Panc1 (cell line): Measurements from ENCODE around the gene PJA2. TPM values are rescaled to one million over a fixed set of nuclear protein-coding genes. Genes with fewer than 3 reads are reported as not detected.

Experiments
- ATAC-seq: fragments of 200-7000 bp; cut with Tn5 transposase; 2 replicates; pipeline ENCODE4 v1.9.1; 2020; ENCODE audit warnings: mild to moderate bottlenecking, moderate library complexity
- BruUV-seq: library from RNA; stranded (reverse); fragments of 400-500 nt; replicated peaks from 2 replicates; lab custom pipeline; 2021; lab: Mats Ljungman, UMichigan
- CTCF ChIA-PET: fragments of 300-600 bp; sonication (Branson Sonifier 250); formaldehyde crosslinking; loops from one replicate; lab custom pipeline; 2022; ENCODE audit warnings: antibody characterized with exemption; lab: Charles Lee
- POLR2A ChIA-PET: fragments of 300-600 bp; sonication (Branson Sonifier 250); formaldehyde crosslinking; loops from one replicate; lab custom pipeline; 2022; ENCODE audit warnings: antibody characterized with exemption; lab: Charles Lee
- DNase-seq: peaks from one replicate; pipeline ENCODE4 v3.0.0-alpha.2; 2010; ENCODE audit warnings: low read depth, low spot score
- H3K27ac ChIP-seq: 2 replicates; pipeline ENCODE4 v1.5.1; 2011; ENCODE audit warnings: mild to moderate bottlenecking, low read length, inconsistent platforms
- H3K27me3 ChIP-seq: fragments of 200-500 bp; sonication (Bioruptor generic); 2 replicates; pipeline ENCODE4 v1.6.0; 2014; ENCODE audit warnings: low read length, inconsistent platforms; ENCODE audit not compliant: control insufficient read depth, insufficient read depth
- H3K36me3 ChIP-seq: fragments of 200-500 bp; sonication (Bioruptor generic); 2 replicates; pipeline ENCODE4 v1.5.1; 2014; ENCODE audit warnings: inconsistent platforms, mild to moderate bottlenecking, low read length, moderate library complexity; ENCODE audit not compliant: control insufficient read depth, insufficient read depth
- H3K4me1 ChIP-seq: 2 replicates; pipeline ENCODE4 v1.5.1; 2011; ENCODE audit warnings: inconsistent platforms, mild to moderate bottlenecking, low read length, moderate library complexity; ENCODE audit not compliant: control insufficient read depth, insufficient read depth
- H3K4me3 ChIP-seq, 2 experiments: 2 replicates each; pipeline ENCODE4 v1.5.1; 2011 to 2012; ENCODE audit warnings: low read depth in 2 of 2, low read length in 2 of 2, mild to moderate bottlenecking in 2 of 2, inconsistent platforms in 1 of 2, moderate library complexity in 1 of 2
- H3K9me3 ChIP-seq: fragments of 200-500 bp; sonication (Bioruptor generic); 2 replicates; pipeline ENCODE4 v1.5.1; 2014; ENCODE audit warnings: low read depth, mild to moderate bottlenecking, inconsistent platforms, low read length, moderate library complexity; ENCODE audit not compliant: control insufficient read depth, insufficient read depth
- POLR2AphosphoS5 ChIP-seq: IDR thresholded peaks from 2 replicates; pipeline ENCODE4 v1.6.1; 2012; ENCODE audit warnings: mild to moderate bottlenecking, low read depth, low read length, moderate library complexity
- SIN3A ChIP-seq: IDR thresholded peaks from 2 replicates; pipeline ENCODE4 v1.6.1; 2012; ENCODE audit warnings: low read depth, mild to moderate bottlenecking, low read length, moderate library complexity, borderline replicate concordance; ENCODE audit not compliant: insufficient read depth
- TCF7L2 ChIP-seq: IDR thresholded peaks from 2 replicates; pipeline ENCODE4 v1.6.1; 2011; ENCODE audit warnings: mild to moderate bottlenecking, low read depth, low read length, inconsistent platforms
- in situ Hi-C: cut with HindIII; loops from 2 replicates; pipeline ENCODE4 v1.10.0; 2016; ENCODE audit warnings: low sequenced_read_pairs, low pct_unique_long_range_greater_than_20kb
- intact Hi-C: fragments of 100-400 bp; cut with micrococcal nuclease; formaldehyde crosslinking; loops from one replicate; pipeline ENCODE4 v1.10.0; 2022; ENCODE audit not compliant: unreplicated experiment
- total RNA-seq: library from RNA; stranded (reverse); gene quantifications from one replicate; pipeline ENCODE4 v1.2.1, GENCODE V29; 2021; ENCODE audit not compliant: unreplicated experiment
- TF ChIP-seq, protein P1 (sequence below): fragments of 450-650 bp; IDR thresholded peaks from 2 replicates; pipeline ENCODE4 v1.5.1; 2017; ENCODE audit warnings: mild to moderate bottlenecking
- TF ChIP-seq, protein P2 (sequence below), 2 experiments: IDR thresholded peaks; 2 replicates each; pipeline ENCODE4 v1.6.1; 2011 to 2012; ENCODE audit warnings: low read depth in 2 of 2, control low read depth in 1 of 2, low read length in 1 of 2, mild to moderate bottlenecking in 1 of 2, moderate library complexity in 1 of 2; ENCODE audit not compliant: insufficient read depth in 1 of 2

The PJA2 gene
- total RNA-seq, 1 experiment from 2014 or later: 33.6 TPM

DNA sequence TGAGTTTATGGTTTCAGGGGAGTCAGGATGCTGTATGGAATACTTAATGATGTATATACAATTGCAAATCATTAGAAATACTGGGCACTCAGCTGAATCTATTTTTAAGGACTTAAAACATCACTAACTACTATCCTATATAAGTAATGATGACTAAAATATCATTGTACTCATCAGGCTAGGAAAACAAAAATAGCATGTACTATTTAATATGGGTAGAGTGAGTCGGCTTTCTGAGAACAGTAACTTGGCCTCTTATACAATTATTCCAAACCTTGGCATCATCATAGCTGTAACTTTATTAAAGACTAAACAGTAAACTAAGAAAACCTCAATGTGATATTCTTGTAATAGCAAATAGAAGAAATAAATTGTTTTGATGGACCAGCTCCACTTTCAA, 94.5 kb downstream of the PJA2 start:
- Histone ChIP-seq H3K4me3 (no peak overlapping the region), H3K27ac (no peak overlapping the region), H3K9me3 (no peaks in the 10 kb centered on the region), H3K36me3 (no peaks in the 10 kb centered on the region), H3K4me1 (no peaks in the 10 kb centered on the region), H3K27me3 (no peaks in the 10 kb centered on the region)
- intact Hi-C loops: no loop called here
- BruUV-seq: no TSS peak
- CTCF ChIA-PET: no interaction called here
- ATAC-seq (no peak), DNase-seq (no peak)
- TF ChIP-seq POLR2AphosphoS5 (no peak), SIN3A (no peak), TCF7L2 (no peak)
- TF ChIP-seq, protein P1, sequence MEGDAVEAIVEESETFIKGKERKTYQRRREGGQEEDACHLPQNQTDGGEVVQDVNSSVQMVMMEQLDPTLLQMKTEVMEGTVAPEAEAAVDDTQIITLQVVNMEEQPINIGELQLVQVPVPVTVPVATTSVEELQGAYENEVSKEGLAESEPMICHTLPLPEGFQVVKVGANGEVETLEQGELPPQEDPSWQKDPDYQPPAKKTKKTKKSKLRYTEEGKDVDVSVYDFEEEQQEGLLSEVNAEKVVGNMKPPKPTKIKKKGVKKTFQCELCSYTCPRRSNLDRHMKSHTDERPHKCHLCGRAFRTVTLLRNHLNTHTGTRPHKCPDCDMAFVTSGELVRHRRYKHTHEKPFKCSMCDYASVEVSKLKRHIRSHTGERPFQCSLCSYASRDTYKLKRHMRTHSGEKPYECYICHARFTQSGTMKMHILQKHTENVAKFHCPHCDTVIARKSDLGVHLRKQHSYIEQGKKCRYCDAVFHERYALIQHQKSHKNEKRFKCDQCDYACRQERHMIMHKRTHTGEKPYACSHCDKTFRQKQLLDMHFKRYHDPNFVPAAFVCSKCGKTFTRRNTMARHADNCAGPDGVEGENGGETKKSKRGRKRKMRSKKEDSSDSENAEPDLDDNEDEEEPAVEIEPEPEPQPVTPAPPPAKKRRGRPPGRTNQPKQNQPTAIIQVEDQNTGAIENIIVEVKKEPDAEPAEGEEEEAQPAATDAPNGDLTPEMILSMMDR: no peak
- POLR2A ChIA-PET: no interaction called here
- in situ Hi-C loops: no loop called here

DNA sequence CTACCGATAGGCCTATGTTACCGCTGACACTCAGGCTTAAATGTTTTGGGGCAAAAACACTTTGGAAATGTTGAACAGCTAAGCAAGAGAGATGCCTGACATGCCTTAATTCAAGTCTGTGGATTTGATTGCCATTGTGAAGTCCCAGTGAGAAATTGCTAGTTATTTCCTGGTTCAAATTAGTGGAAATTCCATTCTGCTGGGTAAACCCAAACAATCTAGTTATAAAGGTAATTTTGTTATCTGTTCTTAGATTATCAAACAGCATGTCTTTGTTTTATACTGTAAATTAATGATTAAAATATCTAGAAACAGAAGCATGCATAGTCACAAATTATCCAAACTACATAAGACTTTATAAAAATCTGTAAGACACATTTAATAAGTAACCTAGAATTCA, 96.6 kb downstream of the PJA2 start:
- ChIA-PET CTCF (no interaction called here), POLR2A (no interaction called here)
- H3K36me3 ChIP-seq: no peaks in the 10 kb centered on the region
- H3K9me3 ChIP-seq: no peaks in the 10 kb centered on the region
- H3K27me3 ChIP-seq: no peaks in the 10 kb centered on the region
- DNase-seq: no peak
- no peak overlapping the region for H3K4me3 ChIP-seq
- TF ChIP-seq, protein P2, sequence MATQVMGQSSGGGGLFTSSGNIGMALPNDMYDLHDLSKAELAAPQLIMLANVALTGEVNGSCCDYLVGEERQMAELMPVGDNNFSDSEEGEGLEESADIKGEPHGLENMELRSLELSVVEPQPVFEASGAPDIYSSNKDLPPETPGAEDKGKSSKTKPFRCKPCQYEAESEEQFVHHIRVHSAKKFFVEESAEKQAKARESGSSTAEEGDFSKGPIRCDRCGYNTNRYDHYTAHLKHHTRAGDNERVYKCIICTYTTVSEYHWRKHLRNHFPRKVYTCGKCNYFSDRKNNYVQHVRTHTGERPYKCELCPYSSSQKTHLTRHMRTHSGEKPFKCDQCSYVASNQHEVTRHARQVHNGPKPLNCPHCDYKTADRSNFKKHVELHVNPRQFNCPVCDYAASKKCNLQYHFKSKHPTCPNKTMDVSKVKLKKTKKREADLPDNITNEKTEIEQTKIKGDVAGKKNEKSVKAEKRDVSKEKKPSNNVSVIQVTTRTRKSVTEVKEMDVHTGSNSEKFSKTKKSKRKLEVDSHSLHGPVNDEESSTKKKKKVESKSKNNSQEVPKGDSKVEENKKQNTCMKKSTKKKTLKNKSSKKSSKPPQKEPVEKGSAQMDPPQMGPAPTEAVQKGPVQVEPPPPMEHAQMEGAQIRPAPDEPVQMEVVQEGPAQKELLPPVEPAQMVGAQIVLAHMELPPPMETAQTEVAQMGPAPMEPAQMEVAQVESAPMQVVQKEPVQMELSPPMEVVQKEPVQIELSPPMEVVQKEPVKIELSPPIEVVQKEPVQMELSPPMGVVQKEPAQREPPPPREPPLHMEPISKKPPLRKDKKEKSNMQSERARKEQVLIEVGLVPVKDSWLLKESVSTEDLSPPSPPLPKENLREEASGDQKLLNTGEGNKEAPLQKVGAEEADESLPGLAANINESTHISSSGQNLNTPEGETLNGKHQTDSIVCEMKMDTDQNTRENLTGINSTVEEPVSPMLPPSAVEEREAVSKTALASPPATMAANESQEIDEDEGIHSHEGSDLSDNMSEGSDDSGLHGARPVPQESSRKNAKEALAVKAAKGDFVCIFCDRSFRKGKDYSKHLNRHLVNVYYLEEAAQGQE (IDR thresholded peaks at IDR 0.05; ENCODE audit: insufficient read depth in 1 of 2, low read depth in 2 of 2, low read length in 1 of 2): no peak
- TF ChIP-seq, protein P1: no peak
- TF ChIP-seq TCF7L2: no peak
- no peak for TF ChIP-seq POLR2AphosphoS5
- no peak for TF ChIP-seq SIN3A
- no peak for ATAC-seq
- in situ Hi-C loops (no loop called here), intact Hi-C loops (no loop called here)
- H3K4me1 ChIP-seq: no peaks in the 10 kb centered on the region
- H3K27ac ChIP-seq: no peak overlapping the region
- BruUV-seq: no TSS peak
